ENCODE data around the gene UMPS.

DNA sequence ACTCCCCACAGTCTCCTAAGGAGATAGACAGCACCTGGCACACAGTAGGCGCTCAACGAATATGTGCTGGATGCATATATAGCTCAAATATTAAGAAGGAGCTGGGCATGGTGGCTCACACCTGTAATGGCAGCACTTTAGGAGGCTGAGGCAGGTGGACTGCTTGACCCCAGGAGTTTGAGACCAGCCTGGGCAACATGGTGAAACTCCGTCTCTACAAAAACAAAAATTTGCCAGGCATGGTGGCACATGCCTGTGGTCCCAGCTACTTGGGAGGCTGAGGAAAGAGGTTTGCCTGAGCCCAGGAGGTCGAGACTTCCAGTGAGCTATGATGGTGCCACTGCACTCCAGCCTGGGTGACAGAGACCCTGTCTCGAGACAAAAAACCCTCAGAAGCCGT is 37.4 kb downstream of the UMPS start:
- TF ChIP-seq CTCF (IDR thresholded peaks at IDR 0.05) (no peak), POLR2AphosphoS5 (IDR thresholded peaks at IDR 0.05) (no peak)

Measured in suprapubic skin (tissue), 3 donors.